ENCODE data around the gene ATL1.
"Not testable (repeated sequence)": the region's sequence is repeated elsewhere in the genome, so short reads cannot be mapped to it uniquely, and the experiment has no call there.

Gene ATL1

GRCh38 chr14:50664579-50664978, 104.6 kb downstream of the ATL1 start:
- DNase-seq: not testable (repeated sequence)

DNA sequence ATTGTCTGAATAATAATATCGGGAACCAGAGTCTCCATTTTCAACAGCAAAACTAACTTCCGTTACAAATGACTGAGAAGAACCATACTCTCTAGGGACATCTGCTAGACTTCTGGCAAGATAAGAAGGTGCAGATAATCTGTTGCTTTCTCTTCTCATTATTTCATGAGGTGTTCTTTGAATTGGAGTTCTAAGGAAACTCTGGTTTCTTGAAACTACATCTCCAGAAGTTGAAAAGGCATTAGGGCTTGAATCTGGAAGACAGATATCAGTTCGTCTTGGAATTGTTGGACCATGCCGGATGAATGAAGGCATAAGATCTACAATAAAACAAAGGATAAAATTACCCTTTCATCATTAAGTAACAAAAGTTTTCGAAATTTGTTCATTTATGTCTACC, 105.4 kb downstream of the ATL1 start:
- not testable (repeated sequence) for DNase-seq

DNA sequence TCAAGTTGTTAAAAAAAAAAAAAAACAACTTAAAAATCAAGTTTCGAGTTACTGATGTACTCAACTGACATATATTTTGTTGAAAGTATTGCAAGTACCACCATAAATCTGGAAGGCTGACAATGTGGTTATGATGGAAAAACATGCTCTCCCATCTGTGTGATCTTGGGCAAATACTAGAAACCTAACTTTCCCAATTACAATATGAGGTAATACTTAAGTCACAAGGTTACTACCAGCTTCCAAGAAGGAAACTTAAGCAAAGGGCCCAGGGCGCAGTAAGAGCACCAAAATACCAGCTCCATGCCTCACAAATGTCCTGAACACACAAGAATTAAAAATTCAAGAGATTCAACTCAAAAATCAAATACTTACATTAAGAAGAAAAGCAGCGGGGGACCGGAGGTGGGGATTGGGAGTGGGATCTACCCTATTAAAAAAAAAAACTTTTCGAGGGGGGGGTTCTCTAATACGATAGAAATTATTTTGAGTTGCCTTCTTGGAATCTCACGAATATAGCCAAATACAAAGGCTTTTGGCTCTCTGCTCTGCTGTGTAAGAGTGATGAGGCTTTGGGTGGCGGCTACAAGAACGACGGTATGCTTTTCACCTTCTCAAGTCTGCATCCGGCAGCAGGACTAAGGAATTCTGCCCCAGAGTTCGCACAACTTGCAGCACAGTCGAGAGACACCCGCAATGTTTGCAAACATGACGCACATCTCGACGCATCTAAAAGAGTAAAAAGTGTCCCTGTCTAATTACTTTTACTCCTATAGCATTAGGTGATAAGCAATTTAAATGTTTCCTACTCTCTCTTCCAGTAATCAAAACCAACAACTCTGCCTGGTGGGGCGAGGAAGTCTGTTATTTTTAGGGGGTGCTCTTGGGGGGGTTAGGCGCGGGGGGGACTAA, 107.1 kb downstream of the ATL1 start:
- no peak for DNase-seq

GRCh38 chr14:50667684-50667995, 107.7 kb downstream of the ATL1 start:
- DNase-seq: peak in 1 of 2 donors; percentile 21

DNA sequence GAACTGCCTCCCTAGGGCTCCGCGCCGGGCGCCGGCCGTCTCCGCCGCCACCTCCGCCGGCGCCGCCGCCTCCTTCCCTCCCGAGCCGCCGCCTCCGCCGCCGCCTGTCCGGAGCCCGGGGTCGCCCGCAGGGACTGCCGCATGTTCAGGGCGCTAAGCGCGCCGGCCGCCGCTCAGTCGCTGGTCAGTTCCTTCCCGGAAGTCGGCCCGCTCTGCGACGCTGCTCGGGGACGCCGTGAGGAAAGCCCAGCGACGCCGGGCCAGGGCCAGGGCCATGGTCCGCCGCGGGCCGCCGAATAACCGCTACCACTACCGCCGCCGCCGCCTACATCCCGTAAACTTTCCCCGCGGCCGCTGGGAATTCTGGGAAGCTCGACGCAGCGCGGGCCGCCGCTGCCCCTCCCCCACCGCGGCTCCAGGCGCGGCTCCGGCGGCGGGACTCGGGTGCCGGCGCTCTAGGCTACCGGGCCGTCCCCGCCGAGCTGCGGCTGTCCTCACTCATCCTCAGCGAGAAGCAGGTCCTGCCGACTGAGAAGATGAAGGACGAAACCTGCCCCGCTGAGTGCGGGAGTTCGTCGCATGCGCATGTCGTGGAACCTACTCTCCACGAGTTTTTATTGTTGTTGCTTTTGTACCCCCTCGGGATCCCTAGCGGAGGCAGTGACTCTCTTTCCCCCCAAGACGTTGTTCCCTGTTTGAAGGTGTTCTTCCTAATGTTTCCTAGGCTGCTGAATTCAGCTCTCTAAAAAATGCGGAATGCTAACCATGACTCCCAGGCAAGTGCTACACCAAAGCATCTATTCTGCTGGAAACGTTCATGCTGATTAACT, 108.3 kb downstream of the ATL1 start, which contains the start of gene SAV1:
Gene SAV1, minus strand, starts transcription at position 311 of the 830 bp plus-strand sequence. CDS start 339 bp downstream, outside the sequence.
- peak; percentile 43 to 47 for DNase-seq

DNA sequence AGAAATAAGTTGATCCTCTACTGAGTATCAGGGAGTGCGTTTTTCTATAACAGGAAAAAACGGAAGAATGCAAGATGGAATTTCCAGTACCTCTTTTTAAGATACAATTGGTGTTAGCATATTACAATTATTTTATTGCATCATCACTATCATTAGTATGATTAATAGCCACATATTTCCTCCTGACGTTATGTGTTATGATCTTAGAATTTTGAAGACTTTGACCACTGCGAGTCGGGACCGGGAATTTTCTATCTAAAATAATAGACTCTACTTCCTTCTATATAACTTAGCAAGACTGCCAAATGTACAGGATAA, 108.8 kb downstream of the ATL1 start:
- DNase-seq: no peak

DNA sequence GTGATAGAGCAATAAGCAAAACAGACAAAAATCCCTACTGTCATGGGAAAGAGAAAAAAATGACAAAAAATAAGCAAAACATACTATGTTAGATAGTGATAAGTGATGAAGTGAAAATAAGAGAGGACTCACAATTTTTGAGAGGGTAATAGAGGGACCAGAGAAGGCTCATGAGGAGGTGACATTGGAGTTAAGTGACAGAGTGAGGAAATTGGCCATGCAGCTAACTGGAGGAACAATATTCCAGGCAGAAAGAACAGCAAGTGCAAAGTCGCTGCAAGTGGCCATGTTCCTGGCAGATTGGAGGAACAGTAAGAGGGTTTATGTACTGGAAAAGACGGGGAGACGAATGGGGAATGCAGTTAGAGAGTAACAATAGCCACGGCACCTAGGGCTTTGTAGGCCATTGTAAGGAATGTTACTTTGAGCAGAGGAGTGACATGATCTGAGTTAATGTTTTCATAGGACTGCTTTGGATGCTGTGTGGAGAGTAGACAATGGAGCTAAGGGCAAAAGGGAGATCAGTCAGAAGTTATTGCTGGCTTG, 109.6 kb downstream of the ATL1 start:
- DNase-seq: no peak

DNA sequence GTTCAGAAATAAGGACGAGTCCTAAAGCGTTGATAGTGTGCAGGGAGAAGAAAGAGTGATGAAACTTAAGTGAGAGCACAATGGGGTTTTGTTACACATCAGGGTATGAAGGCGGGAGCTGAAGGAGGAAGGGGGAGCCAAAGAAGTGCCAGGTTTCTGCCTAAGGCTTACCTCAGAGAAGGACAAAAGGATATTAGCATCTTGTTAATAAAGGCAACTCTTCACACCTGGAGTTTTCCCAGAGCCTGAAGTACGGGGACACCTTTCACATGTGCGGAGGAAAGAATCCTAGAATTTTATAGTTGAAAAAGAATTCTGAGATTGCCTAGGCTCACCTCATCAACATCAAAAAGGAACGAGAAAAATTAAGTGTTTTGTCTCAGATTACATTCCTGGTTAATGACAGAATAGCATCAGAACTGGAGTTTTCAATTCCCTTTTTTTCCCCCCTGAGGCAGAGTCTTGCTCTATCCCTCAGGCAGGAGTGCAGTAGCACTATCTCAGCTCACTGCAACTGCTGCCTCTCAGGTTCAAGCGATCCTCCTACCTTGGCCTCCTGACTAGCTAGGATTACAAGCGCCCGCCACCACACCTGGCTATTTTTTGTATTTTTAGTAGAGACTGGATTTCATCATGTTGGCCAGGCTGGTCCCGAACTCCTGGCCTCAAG, 110.4 kb downstream of the ATL1 start:
- DNase-seq: no peak

- DNase-seq: no peak
Observed at GRCh38 chr14:50670866-50671256, 110.9 kb downstream of the ATL1 start.

DNA sequence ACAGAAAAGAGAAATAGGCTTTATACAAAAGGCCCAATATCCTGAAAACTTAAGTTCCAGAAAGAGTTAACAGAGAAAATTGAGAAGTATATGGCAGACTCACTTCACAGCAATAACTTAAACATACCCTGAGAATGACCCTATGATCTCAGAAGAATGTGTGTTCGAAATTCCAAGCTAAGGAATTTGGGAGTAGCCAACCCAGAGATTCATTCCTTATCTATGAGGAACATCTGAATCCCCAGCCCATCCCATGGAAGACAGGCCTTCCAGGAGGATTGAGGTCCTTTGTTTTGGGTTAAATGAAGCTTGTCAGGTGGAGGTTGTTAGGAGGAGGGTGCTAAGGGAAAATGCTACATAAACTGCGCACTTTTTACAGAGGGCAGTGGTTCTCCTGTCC, 115.7 kb downstream of the ATL1 start:
- no peak for DNase-seq

DNA sequence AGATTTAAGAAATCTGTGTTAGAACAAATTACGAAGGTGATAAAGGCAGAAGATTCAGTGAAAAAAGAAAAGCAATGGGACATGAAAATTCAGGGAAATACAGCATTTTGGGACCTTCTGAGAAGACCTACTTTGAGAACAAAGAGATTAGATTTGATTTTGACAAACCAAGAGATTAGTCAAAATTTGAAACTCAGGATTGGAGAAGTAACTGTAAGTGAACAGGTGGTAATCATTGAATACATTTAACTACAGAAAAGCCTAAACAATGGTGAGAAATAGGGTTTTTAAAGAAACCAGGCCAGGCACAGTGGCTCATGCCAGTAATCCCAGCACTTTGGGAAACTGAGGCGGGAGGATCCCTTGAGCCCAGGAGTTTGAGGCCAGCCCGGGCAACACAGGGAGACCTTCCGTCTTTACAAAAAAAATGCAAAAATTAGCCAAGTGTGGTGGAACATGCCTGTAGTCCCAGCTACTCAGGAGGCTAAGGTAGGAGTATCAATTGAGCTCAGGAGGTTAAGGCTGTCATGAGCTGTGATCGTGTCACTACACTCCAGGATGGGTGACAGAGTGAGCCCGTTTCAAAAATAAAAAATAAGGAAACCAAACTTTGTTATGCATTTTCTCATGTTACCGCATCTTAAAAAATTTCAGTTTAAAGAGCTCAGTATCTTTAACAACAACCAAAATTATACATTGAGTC, 117.0 kb downstream of the ATL1 start:
- DNase-seq: no peak

DNA sequence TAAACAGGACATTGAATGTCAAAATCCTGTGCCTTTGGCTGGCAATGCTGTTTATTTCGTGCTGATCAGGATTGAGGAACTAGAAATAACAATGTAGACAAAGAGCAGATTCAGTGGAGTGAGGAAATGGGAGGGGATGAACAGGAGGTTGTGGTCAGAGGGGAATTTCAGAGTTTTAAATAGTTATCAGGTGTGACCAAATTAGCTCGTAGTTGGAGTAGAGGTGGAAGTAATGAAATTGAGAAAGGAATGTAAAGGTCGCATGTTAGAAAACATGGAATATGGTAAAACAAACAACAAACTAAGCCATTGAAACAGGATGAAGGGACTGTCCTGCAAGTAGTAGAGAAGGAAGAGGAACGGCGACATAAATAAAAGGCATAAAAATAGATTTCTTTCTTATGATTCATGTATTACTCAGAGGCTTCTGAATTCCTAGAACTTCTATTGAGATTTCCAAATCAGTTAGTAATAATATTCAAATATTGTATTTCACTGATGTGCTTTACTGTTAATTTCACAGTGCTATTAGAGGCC, 117.7 kb downstream of the ATL1 start:
- no peak for DNase-seq

GRCh38 chr14:50678163-50678562, 118.2 kb downstream of the ATL1 start:
- no peak for DNase-seq

DNA sequence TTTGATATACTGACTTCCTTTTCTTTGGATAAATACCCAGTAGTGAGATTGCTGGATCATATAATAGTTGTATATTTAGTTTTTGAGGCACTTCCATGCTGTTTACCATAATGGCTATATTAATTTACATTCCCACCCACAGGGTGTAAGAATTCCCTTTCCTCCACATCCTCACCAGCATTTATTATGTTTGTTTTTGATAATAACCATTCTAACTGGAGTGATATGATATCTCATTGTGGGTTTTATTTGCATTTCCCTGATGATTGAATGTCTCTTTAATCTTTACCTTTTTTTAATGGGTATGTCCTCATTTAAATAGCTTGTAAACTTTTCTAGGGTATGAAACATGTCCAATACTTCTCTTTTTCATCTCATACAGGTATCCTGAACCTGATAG, 119.7 kb downstream of the ATL1 start:
- no peak for DNase-seq

All from stimulated activated CD4-positive, alpha-beta T cell treated with anti-CD3 and anti-CD28 coated beads, Interleukin-2, amount 100 ng/mL, for 48 hours (primary cell).